Measurements from ENCODE around the gene KHK. TPM values are rescaled to one million over a fixed set of nuclear protein-coding genes. Genes with fewer than 3 reads are reported as not detected.

Gene KHK
- total RNA-seq, 1 donor from 2014 or later: 2.4 TPM

- TF ChIP-seq, protein P1, sequence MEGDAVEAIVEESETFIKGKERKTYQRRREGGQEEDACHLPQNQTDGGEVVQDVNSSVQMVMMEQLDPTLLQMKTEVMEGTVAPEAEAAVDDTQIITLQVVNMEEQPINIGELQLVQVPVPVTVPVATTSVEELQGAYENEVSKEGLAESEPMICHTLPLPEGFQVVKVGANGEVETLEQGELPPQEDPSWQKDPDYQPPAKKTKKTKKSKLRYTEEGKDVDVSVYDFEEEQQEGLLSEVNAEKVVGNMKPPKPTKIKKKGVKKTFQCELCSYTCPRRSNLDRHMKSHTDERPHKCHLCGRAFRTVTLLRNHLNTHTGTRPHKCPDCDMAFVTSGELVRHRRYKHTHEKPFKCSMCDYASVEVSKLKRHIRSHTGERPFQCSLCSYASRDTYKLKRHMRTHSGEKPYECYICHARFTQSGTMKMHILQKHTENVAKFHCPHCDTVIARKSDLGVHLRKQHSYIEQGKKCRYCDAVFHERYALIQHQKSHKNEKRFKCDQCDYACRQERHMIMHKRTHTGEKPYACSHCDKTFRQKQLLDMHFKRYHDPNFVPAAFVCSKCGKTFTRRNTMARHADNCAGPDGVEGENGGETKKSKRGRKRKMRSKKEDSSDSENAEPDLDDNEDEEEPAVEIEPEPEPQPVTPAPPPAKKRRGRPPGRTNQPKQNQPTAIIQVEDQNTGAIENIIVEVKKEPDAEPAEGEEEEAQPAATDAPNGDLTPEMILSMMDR (IDR thresholded peaks at IDR 0.05): no peak
- no peak for DNase-seq (ENCODE audit: extremely low spot score, unreplicated experiment)
- Mint-ChIP-seq H3K27ac (ENCODE audit: unreplicated experiment) (no peak overlapping the region), H3K27me3 (ENCODE audit: unreplicated experiment) (no peaks in the 10 kb centered on the region), H3K36me3 (ENCODE audit: unreplicated experiment) (peaks cover 18% of the 10 kb centered on the region), H3K4me3 (ENCODE audit: unreplicated experiment) (no peak overlapping the region), H3K9me3 (ENCODE audit: unreplicated experiment) (no peaks in the 10 kb centered on the region), H3K4me1 (ENCODE audit: unreplicated experiment) (peaks cover 17% of the 10 kb centered on the region)
These were observed 32.8 kb upstream of the KHK start for GRCh38 chr2:27053776-27054175.

GRCh38 chr2:27054721-27055120 is 31.9 kb upstream of the KHK start:
- H3K36me3 Mint-ChIP-seq (ENCODE audit: unreplicated experiment): peaks cover 20% of the 10 kb centered on the region
- peaks cover 10% of the 10 kb centered on the region for H3K4me1 Mint-ChIP-seq (ENCODE audit: unreplicated experiment)
- H3K4me3 Mint-ChIP-seq (ENCODE audit: unreplicated experiment): no peak overlapping the region
- DNase-seq (ENCODE audit: extremely low spot score, unreplicated experiment): no peak
- TF ChIP-seq, protein P1 (IDR thresholded peaks at IDR 0.05): no peak
- no peak overlapping the region for H3K27ac Mint-ChIP-seq (ENCODE audit: unreplicated experiment)
- no peaks in the 10 kb centered on the region for H3K9me3 Mint-ChIP-seq (ENCODE audit: unreplicated experiment)
- no peaks in the 10 kb centered on the region for H3K27me3 Mint-ChIP-seq (ENCODE audit: unreplicated experiment)

DNA sequence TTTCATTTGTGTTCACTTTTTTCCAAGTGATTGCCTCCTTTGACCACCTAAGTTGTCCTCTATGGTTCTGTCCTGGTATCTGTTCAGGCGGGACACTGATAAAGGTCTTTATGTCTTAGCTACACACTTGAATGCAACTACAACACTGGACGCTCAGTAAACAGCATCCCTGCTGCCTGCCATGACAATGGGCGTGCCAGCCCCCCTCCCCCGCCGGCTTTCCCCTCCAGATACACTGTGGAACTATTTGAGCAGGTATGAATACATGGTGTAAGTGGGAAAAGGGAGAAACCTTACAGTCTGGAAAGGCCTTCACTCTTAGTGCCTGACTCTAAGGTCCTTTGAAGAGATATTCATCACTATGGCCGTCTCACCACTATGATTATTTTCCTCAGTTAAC is 29.4 kb upstream of the KHK start:
- Mint-ChIP-seq H3K36me3 (ENCODE audit: unreplicated experiment) (peaks cover 24% of the 10 kb centered on the region), H3K27ac (ENCODE audit: unreplicated experiment) (no peak overlapping the region), H3K4me1 (ENCODE audit: unreplicated experiment) (peaks cover 8% of the 10 kb centered on the region), H3K27me3 (ENCODE audit: unreplicated experiment) (no peaks in the 10 kb centered on the region), H3K9me3 (ENCODE audit: unreplicated experiment) (no peaks in the 10 kb centered on the region), H3K4me3 (ENCODE audit: unreplicated experiment) (no peak overlapping the region)
- DNase-seq (ENCODE audit: extremely low spot score, unreplicated experiment): no peak
- TF ChIP-seq, protein P1 (IDR thresholded peaks at IDR 0.05): no peak

DNA sequence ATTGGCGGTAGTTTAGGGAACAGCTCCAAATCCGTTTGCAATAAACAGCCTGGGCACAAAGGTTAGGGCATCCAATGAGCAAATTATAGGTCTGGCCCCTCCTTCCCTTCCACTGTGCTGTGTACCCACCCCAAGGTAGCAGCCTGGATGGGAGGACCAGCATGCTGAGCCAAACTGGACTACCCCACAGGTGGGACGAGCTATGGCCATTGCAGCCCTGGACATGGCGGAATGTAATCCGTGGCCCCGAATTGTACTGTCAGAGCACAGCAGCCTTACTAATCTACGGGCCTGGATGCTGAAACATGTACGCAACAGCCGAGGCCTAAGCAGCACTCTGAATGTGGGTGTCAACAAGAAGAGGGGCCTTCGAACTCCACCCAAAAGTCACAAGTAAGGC is 28.4 kb upstream of the KHK start:
- H3K27ac Mint-ChIP-seq (ENCODE audit: unreplicated experiment): no peak overlapping the region
- no peak for DNase-seq (ENCODE audit: extremely low spot score, unreplicated experiment)
- peaks cover 24% of the 10 kb centered on the region for H3K36me3 Mint-ChIP-seq (ENCODE audit: unreplicated experiment)
- H3K4me3 Mint-ChIP-seq (ENCODE audit: unreplicated experiment): no peak overlapping the region
- TF ChIP-seq, protein P1 (IDR thresholded peaks at IDR 0.05): no peak
- H3K4me1 Mint-ChIP-seq (ENCODE audit: unreplicated experiment): no peaks in the 10 kb centered on the region
- no peaks in the 10 kb centered on the region for H3K9me3 Mint-ChIP-seq (ENCODE audit: unreplicated experiment)
- no peaks in the 10 kb centered on the region for H3K27me3 Mint-ChIP-seq (ENCODE audit: unreplicated experiment)

GRCh38 chr2:27059141-27059820 is 27.3 kb upstream of the KHK start:
- H3K4me1 Mint-ChIP-seq (ENCODE audit: unreplicated experiment): no peaks in the 10 kb centered on the region
- no peaks in the 10 kb centered on the region for H3K27me3 Mint-ChIP-seq (ENCODE audit: unreplicated experiment)
- no peak overlapping the region for H3K4me3 Mint-ChIP-seq (ENCODE audit: unreplicated experiment)
- H3K9me3 Mint-ChIP-seq (ENCODE audit: unreplicated experiment): no peaks in the 10 kb centered on the region
- TF ChIP-seq, protein P1 (IDR thresholded peaks at IDR 0.05): no peak
- peaks cover 21% of the 10 kb centered on the region for H3K36me3 Mint-ChIP-seq (ENCODE audit: unreplicated experiment)
- DNase-seq (ENCODE audit: extremely low spot score, unreplicated experiment): no peak
- H3K27ac Mint-ChIP-seq (ENCODE audit: unreplicated experiment): no peak overlapping the region

All from osteocyte (in vitro differentiated cells).